Nephron (organoid): Measurements from ENCODE around the gene DOCK6.

Experiments used
- H3K27ac Mint-ChIP-seq, 3 experiments: 2 replicates each; pipeline ENCODE4 v1.8.0; 2020; ENCODE audit warnings: mixed read lengths in 3 of 3, mild to moderate bottlenecking in 2 of 3, moderate library complexity in 1 of 3
- H3K27me3 Mint-ChIP-seq: 2 replicates; pipeline ENCODE4 v1.8.0; 2021; ENCODE audit warnings: low read depth, mild to moderate bottlenecking, moderate library complexity, mixed read lengths
- H3K36me3 Mint-ChIP-seq: 2 replicates; pipeline ENCODE4 v1.8.0; 2020; ENCODE audit warnings: low read depth, mixed read lengths
- H3K4me1 Mint-ChIP-seq: 2 replicates; pipeline ENCODE4 v1.8.0; 2020; ENCODE audit warnings: mixed read lengths
- H3K4me3 Mint-ChIP-seq, 3 experiments: 2 replicates each; pipeline ENCODE4 v1.8.0; 2020; ENCODE audit warnings: mild to moderate bottlenecking in 3 of 3, mixed read lengths in 3 of 3, moderate library complexity in 2 of 3
- H3K9me3 Mint-ChIP-seq: 2 replicates; pipeline ENCODE4 v1.8.0; 2020; ENCODE audit warnings: mixed read lengths
- CTCF ChIP-seq, 3 experiments: fragments of 200-600 bp; sonication (generic); IDR thresholded peaks; one replicate each; pipeline ENCODE4 v1.5.0; 2021; ENCODE audit warnings: antibody characterized with exemption in 3 of 3; ENCODE audit not compliant: unreplicated experiment in 3 of 3

Gene DOCK6

GRCh38 chr19:11273296-11273695, 11.0 kb upstream of the DOCK6 start:
- Mint-ChIP-seq H3K4me3 (no peak overlapping the region), H3K27ac (no peak overlapping the region), H3K36me3 (peaks cover 3% of the 10 kb centered on the region), H3K4me1 (peaks cover 17% of the 10 kb centered on the region), H3K27me3 (peaks cover 3% of the 10 kb centered on the region), H3K9me3 (peaks cover 4% of the 10 kb centered on the region)
- TF ChIP-seq CTCF (IDR thresholded peaks at IDR 0.05; ENCODE audit: unreplicated experiment in 3 of 3), result no peak

DNA sequence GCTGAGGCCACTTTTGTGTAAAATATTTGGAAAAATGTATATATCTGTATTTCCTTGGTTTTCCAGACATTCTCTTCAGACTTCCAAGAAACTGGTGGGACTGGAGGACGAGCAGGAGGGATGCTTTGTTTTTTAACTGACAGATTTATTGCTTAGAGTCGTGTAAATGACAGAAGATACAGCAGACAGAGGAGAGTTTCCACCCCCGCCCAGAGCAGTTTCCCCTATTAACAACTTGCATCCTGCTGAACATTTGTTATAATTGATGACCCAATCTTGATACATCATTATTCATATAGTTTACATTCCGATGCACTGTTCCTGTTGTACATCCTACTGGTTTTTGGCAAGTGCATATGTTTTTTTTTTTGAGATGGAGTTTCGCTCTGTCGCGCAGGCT, 7.1 kb upstream of the DOCK6 start:
- H3K27ac Mint-ChIP-seq, result peak overlapping the region; percentile 65 to 84 (median 79)
- no peak for TF ChIP-seq CTCF (IDR thresholded peaks at IDR 0.05; ENCODE audit: unreplicated experiment in 3 of 3)
- H3K36me3 Mint-ChIP-seq, result no peaks in the 10 kb centered on the region
- H3K27me3 Mint-ChIP-seq, result peaks cover 7% of the 10 kb centered on the region
- H3K9me3 Mint-ChIP-seq, result peaks cover 2% of the 10 kb centered on the region
- H3K4me3 Mint-ChIP-seq, result peak overlapping the region in 1 of 3 experiments; percentile 3
- H3K4me1 Mint-ChIP-seq, result peaks cover 11% of the 10 kb centered on the region

DNA sequence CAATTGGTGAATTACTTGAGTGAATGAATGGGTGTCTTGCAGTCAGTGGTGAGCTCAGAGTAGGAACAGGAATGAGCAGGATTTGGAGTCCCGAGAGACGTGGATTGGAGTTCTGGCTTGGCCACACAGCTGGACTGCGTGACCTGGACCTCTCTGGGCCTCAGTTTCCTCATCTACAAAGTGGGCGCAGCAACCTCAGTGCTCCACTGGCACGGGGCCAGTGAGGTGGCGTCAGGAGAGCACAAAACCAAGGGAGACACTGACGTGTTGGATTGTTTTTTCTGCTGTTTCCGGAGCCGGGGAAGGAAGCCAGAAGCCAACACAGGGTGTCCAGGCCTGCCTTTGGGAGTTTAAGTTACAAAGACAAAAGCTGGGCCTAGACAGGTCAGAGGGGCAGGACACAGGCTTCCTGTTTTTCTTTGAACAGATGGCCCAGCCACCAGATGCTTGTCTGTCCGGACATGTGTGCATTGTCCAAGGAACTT, 6.5 kb upstream of the DOCK6 start:
- peak overlapping the region in 1 of 3 experiments; percentile 20 for H3K4me3 Mint-ChIP-seq
- H3K27me3 Mint-ChIP-seq, result peaks cover 7% of the 10 kb centered on the region
- H3K9me3 Mint-ChIP-seq, result peaks cover 2% of the 10 kb centered on the region
- no peak for TF ChIP-seq CTCF (IDR thresholded peaks at IDR 0.05; ENCODE audit: unreplicated experiment in 3 of 3)
- peaks cover 11% of the 10 kb centered on the region for H3K4me1 Mint-ChIP-seq
- peak overlapping the region; percentile 65 to 84 (median 81) for H3K27ac Mint-ChIP-seq
- no peaks in the 10 kb centered on the region for H3K36me3 Mint-ChIP-seq

DNA sequence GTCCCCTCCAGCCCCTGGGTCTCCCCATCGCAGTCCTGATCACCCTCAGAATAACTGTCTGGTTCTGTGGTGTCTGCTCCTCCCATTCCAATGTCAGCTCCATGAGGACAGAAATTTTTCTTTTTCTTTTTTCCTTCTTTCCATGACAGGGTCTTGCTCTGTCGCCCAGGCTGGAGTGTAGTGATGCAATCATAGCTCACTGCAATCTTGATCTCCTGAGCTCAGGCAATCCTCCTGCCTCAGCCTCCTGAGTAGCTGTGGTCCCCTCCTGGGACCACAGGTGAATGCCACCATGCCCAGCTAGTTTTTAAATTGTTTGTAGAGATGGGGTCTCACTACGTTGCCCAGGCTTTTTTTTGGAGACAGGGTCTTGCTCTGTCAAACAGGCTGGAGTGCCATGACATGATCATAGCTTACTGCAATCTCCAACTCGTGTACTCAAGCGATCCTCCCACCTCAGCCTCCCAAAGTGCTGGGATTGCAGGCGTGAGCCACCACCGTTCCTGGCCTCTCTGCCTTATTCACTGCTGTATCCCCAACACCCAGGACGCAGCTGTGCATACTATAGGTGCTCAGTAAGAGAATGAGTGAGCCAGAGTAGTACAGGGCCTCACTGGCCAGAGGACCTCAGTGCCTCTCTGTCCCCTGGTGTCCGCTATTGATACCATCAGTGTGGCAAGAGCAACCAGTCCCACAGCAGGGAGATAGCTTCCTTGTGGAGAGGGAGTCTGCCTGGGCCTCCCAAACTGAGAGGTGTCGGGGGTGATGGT, 5.2 kb upstream of the DOCK6 start:
- Mint-ChIP-seq H3K27me3 (peaks cover 7% of the 10 kb centered on the region), H3K9me3 (peaks cover 2% of the 10 kb centered on the region), H3K27ac (peak overlapping the region; percentile 65 to 73 (median 72)), H3K36me3 (no peaks in the 10 kb centered on the region), H3K4me3 (peak overlapping the region in 2 of 3 experiments; percentile 33 to 51), H3K4me1 (peaks cover 11% of the 10 kb centered on the region)
- TF ChIP-seq CTCF (IDR thresholded peaks at IDR 0.05; ENCODE audit: unreplicated experiment in 3 of 3), result no peak

- Mint-ChIP-seq H3K27ac (peak overlapping the region in 2 of 3 experiments; percentile 38 to 65), H3K27me3 (peaks cover 10% of the 10 kb centered on the region), H3K9me3 (peaks cover 2% of the 10 kb centered on the region), H3K4me1 (peaks cover 11% of the 10 kb centered on the region), H3K36me3 (no peaks in the 10 kb centered on the region), H3K4me3 (peak overlapping the region; percentile 22 to 66 (median 48))
- TF ChIP-seq CTCF (IDR thresholded peaks at IDR 0.05; ENCODE audit: unreplicated experiment in 3 of 3), result no peak
Measured at GRCh38 chr19:11265785-11266236, 3.5 kb upstream of the DOCK6 start.
